GM18868 (cell line): Measurements from ENCODE around the gene SLC12A9.
"Not testable (repeated sequence)": the region's sequence is repeated elsewhere in the genome, so short reads cannot be mapped to it uniquely, and the experiment has no call there.

Source experiments
- ATAC-seq: cut with Tn5 transposase; IDR thresholded peaks from one replicate; pipeline ENCODE4 v1.9.1; 2021; ENCODE audit warnings: mild to moderate bottlenecking, moderate library complexity; ENCODE audit not compliant: unreplicated experiment

Gene SLC12A9

DNA sequence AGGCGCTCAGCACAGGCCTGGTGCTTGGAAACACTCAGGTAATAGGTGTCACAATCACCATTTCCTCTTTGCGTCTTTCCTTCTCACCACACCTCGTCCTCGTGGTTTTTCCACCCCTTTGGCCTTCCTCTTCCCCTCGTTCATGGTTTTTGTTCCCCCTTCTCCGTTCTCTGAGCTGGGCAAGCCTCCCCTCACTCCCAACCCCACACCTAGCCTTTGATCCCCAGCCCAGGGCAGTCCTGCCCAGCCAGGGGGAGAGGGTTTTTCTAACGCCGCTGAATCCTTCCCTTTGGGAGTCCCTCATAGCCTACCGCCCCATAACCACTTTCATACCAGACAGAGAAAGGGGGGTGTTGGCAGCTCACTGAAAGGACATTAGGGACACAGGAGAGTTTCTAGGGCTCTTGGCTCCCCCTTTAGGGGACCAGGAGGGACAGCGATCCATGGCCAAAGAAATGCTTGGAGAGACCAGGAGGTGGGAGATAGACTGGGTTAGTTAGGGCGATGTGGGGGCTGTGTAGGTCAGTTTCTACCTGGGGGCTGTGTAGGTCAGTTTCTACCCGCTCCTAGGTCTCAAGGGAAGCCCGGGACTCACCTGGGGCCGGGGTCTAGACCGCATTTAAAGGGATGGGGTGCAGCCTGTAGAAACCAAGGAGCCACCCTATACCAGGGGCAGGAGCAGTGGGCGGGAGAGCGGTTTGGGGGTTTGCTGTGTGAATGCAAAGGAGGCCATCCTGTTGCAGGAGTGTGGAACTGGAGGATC is 26.6 kb upstream of the SLC12A9 start:
- ATAC-seq, result no peak

DNA sequence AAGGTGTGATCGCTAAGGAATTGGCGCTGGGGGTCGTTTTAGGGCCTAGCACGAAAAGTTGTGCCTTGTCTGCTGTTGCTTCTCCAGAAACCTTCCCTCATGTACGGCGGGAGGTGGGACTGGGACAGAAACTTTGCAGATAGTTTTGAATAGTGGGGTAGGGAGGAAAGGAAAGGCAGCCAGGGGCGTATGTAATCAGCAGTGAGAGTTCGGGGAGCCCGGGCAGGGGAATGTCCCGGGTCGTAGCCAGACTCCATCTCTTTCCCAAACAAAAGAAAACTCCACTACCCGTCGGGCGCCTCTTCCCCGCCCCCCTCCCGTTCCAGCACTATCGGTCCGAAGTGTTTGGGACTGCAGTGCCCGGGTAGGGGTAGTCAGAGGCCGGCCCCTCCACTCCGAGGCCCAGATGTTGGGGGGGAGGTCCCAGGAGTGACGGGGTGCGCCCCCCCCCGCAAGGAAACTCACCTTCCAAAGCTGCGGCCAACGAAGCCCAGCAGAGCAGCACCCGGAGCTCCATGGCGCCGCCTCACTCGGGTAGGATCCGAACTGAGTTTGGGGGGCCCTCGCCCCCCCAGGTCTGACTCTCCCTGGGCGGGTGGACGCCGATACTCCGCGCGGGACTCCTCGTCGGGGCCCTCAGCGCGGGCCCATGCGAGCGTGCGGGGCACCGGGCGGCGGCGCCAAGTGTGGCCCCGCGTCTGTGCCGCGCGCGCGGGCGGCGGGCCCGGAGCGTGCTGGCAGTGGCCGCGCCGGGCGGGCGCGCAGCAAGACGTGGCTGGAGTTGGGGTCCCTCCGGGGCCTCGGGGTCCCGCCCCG is 25.8 kb upstream of the SLC12A9 start:
- ATAC-seq, result no peak

DNA sequence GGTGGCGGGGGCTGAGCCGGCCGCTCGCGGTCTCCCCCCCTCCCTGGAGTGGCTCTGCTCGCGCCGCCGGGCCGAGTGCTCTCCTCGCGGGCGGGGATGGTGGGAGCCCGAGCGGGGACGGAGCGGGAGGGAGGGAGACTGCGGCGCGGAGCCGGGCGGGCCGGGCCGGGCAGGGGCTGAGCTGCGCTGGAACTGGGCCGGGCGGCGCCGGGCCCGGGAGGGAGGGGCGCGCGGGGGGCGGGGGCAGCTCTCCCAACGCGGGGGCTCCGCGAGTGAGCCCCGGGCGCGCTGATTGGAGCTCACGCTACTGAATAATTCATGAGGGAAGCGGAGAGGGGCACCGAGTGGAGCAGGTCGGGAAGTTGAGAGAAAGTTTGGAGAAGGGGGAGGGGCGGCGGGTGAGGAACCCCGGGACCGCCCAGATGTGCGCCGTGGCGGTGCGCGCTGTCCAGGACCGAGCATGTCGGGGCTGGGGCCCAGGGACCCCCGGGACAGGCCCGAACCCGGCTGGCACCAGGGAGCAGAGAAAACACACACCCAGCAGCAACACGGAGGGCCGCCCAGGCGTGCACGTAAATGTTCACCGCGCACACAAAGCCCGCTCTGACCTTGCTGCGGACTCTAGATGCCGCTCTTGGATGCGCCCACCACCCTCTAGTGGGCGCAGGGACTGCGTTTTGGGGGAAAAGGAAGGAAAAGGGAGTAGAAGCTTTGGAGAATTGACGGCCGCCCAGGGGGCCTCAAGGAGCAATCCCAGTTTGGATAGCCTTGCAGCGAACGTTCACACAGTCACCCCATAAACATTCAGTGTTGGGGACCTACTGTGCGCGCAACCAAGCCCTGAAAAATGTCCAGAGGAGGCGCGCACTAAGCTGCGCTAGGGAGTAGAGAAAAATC is 24.9 kb upstream of the SLC12A9 start, which contains the start of gene EPHB4:
EPHB4 (minus strand) TSS at position 194 of the 897 bp plus-strand sequence. CDS start 493 bp downstream, outside the sequence.
- no peak for ATAC-seq

DNA sequence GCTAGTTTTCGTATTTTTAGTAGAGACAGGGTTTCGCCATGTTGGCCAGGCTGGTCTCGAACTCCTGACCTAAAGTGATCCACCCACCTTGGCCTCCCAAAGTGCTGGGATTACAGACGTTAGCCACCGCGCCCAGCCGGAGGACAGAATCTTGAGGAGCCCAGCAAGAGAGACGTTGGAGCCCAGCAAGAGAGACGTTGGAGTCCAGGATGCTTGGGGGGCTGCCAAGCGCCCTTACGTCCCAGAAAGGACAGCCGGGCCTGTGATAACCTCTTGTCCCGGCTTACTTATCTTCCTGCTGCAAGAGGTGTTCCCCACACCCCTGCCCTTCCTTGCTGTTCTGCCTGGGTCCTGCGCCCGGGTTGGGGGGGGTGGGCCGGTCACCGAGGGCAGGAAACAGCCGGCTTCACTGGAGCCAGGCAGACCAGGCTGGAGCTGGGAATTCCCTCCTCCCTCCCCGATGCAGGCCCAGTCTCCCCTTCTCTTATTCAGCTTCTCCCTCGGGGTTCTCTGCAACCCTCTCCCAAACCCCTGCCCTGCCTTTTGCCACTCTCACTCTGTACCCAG is 23.3 kb upstream of the SLC12A9 start:
- ATAC-seq, result no peak

DNA sequence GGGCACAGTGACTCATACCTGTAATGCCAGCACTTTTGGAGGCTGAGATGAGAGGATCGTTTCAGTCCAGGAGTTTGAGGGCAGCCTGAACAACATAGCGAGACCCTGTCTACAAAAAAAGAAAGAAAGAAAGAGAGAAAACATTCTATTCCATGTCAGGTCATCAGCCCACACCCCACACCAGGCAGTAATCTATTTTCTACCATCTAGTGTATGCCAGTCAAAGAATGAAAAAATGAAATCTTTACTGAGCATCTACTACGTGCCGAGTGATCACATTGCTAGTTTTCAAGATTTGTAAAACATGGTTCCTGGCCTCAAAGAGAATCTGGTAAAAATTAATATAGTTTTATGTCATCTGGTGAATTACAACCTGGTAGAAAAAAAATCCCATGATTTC is 22.1 kb upstream of the SLC12A9 start:
- ATAC-seq, result no peak

DNA sequence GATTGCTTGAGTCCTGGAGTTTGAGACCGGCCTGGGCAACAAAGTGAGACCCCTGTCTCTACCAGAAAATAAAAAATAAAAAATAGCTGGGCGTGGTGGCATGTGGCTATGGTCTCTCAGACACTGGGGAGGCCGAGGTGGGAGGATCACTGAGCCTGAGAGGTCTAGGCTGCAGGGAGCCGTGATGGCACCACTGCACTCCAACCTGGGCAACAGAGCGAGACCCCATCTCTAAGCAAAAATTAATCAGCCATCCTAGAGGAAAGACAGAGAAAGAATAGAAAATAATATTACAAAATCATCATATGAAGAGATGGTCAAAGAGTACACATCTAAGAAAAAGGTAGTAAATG is 20.3 kb upstream of the SLC12A9 start:
- ATAC-seq, result no peak

DNA sequence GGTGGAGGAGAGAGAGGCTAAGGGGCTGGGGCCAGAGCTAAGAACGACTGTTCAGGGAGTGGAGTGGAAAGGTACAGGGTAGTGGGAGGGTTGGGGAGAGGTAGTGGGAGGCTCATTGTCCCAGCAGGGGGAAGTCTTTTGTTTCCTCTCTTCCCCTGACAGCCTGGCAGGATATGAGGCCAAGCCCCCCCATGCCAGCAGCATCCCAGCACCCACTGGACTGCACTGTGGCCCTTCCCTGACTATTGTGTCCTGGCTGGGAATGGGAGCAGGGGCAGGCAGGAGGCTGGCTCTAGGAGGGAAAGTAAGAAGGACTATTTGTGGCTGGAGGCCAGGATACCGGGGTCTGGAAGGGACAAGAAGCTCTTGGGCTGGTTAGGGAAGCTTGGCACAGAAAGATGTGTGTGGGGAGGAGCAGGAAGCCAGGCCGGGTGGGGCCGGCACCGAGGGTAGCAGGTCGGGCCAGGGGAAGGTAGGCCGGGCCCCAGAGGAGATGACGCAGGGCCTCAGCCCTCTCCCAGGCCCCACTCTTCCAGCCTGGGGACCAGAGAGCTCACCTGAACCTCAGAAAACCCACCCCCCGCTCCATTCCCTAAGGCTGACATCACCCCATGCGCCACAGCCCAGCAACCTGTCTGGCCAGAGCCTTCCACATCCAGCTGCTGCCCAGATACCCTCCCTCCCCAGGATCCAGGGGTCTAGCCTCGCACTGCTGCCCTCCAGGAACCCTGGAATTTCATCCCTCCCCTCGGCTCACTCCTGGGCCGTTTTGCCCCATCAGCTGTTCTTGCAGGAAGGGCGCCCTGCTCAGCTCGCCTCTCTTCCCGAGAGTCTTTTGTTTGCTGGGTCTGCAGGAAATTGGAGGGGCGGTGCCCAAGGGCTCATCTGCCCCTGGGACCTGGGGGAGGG is 16.4 kb upstream of the SLC12A9 start:
- no peak for ATAC-seq

DNA sequence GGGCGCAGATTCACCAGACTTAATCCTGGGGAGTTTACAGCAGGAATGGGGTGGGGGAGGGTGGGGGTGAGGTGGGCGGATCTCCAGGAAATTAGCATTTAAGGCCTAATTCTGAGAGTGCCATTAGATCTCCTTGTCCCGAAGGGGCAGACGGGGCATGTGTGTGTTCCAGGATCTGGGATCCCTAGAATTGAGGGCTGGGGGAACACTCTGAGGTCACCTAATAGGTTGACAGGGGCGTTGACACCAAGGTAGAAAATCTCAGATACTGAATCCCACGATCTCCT is 15.8 kb upstream of the SLC12A9 start:
- ATAC-seq, result no peak

DNA sequence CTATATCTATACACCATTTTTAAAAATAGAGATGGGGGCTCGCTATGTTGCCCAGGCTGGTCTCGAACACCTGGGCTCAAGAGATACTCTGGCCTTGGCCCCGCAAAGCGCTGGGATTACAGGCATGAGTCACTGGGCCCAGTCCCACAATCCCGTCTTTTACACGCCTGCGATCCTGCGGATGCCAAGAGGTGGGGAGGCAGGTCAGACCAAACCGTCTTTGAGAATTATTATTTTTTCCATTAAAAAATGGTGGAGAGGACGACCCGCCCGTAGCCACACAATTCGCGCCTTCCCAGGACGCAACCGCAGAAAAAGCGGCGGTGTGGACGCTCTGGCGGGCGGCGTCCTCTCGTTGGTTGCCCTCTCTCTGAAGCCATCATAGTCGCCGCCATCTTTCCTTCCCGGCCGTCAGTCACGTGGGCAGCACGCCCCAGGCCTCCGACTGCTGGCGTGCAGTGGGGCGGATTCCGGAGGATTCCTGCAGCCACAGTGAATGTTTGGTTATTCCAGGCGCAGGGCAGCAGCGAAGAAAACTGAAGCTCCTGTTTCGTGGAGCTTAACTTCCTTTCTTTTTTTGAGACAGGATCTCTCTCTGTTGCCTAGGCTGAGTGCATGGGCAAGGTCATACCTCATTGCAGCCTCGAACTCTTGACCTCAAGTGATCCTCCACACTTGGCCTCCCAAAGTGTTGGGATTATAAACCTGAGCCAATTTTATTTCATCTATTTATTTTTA is 15.2 kb upstream of the SLC12A9 start:
- peak; percentile 46 for ATAC-seq

DNA sequence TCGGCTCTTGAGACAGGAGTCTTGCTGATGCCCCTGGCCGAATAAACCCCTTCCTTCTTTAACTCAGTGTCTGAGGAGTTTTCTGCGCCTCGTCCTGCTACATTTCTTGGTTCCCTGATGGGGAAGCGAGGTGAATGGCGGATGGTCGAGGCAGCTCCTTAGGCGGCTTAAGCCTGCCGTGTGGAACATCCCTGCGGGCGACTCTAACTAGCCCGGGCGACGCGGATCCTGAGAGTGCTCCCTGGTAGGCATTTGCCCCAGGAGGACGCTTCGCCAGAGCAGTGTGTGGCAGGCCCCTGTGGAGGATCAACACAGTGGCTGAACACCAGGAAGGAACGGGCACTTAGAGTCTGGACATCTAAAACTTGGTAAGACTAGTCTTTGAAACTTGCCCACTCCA is 13.2 kb upstream of the SLC12A9 start:
- ATAC-seq, result no peak

DNA sequence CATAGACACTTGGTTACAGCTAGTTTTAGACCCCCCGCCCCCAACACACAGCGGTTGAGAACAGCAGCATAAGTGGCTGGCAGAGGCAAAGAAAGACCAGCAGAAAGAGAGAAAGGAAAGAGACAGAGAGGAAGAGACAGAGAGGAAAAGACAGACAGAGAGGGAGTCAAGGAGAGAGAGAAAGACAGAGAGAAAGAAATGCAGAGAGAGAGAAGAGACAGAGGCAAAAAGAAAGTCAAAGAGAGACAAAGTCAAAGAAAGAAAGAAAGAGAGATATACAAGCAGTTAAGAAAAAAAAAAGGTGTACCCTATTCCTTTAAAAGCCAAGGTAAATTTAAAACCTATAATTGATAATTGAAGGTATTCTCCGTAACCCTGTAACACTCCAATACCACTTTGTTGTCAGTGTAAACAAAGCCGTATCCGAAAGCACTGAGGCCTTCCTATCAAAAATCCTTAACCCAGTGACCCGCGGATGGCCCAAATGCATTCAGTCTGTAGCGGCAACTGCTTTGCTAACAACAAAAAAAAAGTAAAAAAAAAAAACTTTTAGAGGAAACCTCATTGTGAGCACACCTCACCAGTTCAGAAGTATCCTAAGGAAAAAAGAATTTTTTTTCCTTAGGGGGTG is 11.9 kb upstream of the SLC12A9 start:
- no peak for ATAC-seq

DNA sequence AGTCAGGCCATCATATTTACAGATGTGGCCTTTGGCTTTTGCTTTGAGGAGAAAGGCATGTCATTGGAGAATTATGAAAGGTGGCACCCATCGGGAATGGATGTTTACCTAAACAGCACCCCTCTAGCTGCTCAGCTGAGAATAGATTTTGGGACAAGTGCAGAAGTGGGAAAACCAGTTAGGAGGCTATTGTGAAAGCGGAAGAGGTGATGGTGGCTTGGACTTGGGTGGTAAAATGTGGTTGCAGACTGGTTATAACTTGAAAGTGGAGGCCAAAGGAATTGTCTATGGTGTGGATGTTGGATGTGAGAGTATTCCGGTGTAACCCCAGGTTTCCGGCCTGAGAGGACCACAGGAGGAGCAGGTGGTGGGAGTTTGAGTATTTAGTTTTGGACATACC is 5.2 kb upstream of the SLC12A9 start:
- ATAC-seq, result no peak

DNA sequence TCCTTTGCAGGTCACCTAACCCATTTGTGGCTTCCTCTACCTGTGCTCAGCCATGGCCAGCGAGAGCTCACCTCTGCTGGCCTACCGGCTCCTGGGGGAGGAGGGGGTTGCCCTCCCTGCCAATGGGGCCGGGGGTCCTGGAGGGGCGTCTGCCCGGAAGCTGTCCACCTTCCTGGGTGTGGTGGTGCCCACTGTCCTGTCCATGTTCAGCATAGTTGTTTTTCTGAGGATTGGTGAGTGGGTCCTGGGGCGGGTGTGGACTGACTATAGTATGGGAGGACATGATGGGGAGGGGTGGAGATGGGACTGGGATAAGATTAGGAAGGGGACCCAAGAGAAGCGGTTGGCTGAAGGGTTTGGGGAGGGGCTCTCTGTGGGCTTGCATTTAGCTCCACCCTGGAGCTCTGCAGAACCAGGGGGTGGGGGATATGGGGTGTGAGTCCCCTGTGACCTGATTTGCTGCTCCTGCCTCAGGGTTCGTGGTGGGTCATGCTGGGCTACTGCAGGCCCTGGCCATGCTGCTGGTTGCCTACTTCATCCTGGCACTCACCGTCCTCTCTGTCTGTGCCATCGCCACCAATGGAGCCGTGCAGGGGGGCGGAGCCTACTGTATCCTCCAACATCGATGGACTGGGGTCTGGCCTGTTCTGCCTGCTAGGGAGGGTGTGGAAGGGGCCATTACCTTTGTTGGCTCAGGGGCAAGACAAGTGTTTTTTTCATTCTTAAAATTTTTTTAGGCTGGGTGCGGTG is 1.8 kb downstream of the SLC12A9 start:
- no peak for ATAC-seq

DNA sequence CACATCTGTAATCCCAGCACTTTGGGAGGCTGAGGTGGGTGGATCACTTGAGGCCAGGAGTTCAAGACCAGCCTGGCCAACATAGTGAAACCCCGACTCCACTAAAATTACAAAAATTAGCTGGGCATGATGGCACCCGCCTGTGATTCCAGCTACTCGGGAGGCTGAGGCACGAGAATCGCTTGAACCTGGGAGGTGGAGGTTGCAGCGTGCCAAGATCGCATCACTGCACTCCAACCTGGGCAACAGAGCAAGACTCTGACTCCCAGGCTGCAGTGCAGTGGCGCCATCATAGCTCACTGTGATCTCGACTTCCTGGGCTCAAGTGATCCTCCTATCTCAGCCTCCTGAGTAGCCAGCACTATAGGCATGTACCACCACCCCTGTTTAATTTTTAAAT is 2.4 kb downstream of the SLC12A9 start:
- not testable (repeated sequence) for ATAC-seq

DNA sequence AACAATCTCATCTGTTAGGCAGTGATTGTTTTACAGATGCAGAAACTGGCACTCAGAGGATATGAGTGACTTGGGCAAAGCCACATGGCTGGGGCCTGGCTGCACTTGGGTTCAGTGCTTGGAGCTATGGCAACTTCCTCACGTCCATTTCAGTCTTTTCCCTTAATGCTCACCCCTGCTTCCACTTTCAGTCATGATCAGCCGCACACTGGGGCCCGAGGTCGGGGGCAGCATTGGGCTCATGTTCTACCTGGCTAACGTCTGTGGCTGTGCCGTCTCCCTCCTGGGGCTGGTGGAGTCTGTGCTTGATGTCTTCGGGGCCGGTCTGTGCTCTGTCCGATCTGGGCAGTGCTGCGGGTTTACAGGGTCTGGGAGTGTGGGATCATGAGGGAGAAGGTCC is 3.0 kb downstream of the SLC12A9 start:
- ATAC-seq, result no peak

DNA sequence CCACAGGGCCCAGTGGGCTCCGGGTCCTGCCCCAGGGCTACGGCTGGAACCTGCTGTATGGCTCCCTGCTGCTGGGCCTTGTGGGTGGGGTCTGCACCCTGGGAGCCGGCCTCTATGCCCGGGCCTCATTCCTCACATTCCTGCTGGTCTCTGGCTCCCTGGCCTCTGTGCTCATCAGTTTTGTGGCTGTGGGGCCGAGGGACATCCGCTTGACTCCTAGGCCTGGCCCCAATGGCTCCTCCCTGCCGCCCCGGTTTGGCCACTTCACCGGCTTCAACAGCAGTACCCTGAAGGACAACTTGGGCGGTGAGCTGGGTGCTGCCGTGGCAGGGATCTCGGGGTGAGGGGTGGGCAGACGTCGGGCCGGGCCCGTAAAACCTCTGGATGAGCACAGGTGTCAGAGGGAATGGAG is 4.4 kb downstream of the SLC12A9 start:
- ATAC-seq, result no peak

DNA sequence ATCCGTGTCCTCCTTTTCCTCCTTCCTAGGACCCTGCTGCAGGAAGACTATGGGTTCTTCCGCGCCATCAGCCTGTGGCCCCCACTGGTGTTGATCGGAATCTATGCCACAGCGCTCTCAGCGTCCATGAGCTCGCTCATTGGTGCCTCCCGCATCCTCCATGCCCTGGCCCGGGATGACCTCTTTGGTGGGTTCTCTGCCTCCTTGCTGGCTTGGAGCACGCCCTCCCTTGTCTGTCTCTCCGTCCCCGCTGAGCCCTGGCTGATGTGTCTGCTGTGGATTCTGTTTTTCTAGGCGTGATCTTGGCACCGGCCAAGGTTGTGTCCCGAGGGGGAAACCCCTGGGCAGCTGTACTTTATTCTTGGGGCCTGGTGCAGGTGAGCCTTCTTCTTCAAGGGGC is 7.3 kb downstream of the SLC12A9 start:
- ATAC-seq, result no peak
